ENCODE data around the gene LY6G6C. TPM values are rescaled to one million over a fixed set of nuclear protein-coding genes. Genes with fewer than 3 reads are reported as not detected.

Gene LY6G6C
- total and polyA plus RNA-seq, 2 of the 13 experiments (the other 11 are each of a cell fraction or from before 2014, with no cell fraction given), result 0.15 TPM; not detected in 1

- TF ChIP-seq ZNF318 (CRISPR knock-in tag; IDR thresholded peaks at IDR 0.05) (no peak), FOXJ3 (CRISPR knock-in tag; IDR thresholded peaks at IDR 0.05; ENCODE audit: borderline replicate concordance) (no peak), KDM5B (CRISPR knock-in tag; IDR thresholded peaks at IDR 0.05; ENCODE audit: borderline replicate concordance) (no peak), FOXK1 (CRISPR knock-in tag; IDR thresholded peaks at IDR 0.05; ENCODE audit: borderline replicate concordance, low read depth) (peak; percentile 1; the same call in 1 of the 2 replicates), SOX6 (IDR thresholded peaks at IDR 0.05) (no peak), SOX6 (CRISPR knock-in tag; IDR thresholded peaks at IDR 0.05) (0 out of 2 replicates have a peak, but pooled peaks have one; percentile 7), ZNF232 (CRISPR knock-in tag; IDR thresholded peaks at IDR 0.05; ENCODE audit: borderline replicate concordance) (no peak), RBAK (CRISPR knock-in tag; IDR thresholded peaks at IDR 0.05) (no peak), ZNF660 (CRISPR knock-in tag; IDR thresholded peaks at IDR 0.05; ENCODE audit: borderline replicate concordance, low read depth) (no peak), ZFP37 (CRISPR knock-in tag; IDR thresholded peaks at IDR 0.05; ENCODE audit: borderline replicate concordance) (no peak), RXRB (CRISPR knock-in tag; IDR thresholded peaks at IDR 0.05; ENCODE audit: borderline replicate concordance) (peak; percentile 23), ZNF891 (CRISPR knock-in tag; IDR thresholded peaks at IDR 0.05) (no peak; the same call in 1 of the 2 replicates), YEATS2 (CRISPR knock-in tag; IDR thresholded peaks at IDR 0.05; ENCODE audit: borderline replicate concordance) (peak; percentile 16; the same call in 1 of the 2 replicates), ADNP (CRISPR knock-in tag; IDR thresholded peaks at IDR 0.05) (no peak), CCAR2 (optimal IDR thresholded peaks at IDR 0.05; ENCODE audit: low read depth, low read length) (peak; percentile 31)
- TF ChIP-seq, protein P1, sequence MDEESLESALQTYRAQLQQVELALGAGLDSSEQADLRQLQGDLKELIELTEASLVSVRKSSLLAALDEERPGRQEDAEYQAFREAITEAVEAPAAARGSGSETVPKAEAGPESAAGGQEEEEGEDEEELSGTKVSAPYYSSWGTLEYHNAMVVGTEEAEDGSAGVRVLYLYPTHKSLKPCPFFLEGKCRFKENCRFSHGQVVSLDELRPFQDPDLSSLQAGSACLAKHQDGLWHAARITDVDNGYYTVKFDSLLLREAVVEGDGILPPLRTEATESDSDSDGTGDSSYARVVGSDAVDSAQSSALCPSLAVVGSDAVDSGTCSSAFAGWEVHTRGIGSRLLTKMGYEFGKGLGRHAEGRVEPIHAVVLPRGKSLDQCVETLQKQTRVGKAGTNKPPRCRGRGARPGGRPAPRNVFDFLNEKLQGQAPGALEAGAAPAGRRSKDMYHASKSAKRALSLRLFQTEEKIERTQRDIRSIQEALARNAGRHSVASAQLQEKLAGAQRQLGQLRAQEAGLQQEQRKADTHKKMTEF (CRISPR knock-in tag; IDR thresholded peaks at IDR 0.05), result 0 out of 2 replicates have a peak, but pooled peaks have one; percentile 40
Measured at GRCh38 chr6:31734821-31735406, 13.4 kb upstream of the LY6G6C start (continued).

Measured in HepG2 (cell line).